ENCODE measurements around the gene MLEC.

The MLEC gene

GRCh38 chr12:120686690-120687577 is at the start of gene MLEC:
MLEC (plus strand) TSS chr12:120687149; CDS start chr12:120687297, 148 bp downstream.
- peak; percentile 97 for DNase-seq (ENCODE audit: low spot score)

- no peak for DNase-seq (ENCODE audit: low spot score)
Observed at GRCh38 chr12:120639771-120640721, 46.9 kb upstream of the MLEC start, which contains the start of gene CABP1. CABP1 (plus strand) TSS chr12:120640626; CDS start chr12:120640686, 60 bp downstream.

- no peak for DNase-seq (ENCODE audit: low spot score)
Observed at GRCh38 chr12:120640861-120641833, 45.8 kb upstream of the MLEC start.

GRCh38 chr12:120642121-120642520 is 44.8 kb upstream of the MLEC start:
- no peak for DNase-seq (ENCODE audit: low spot score)

GRCh38 chr12:120642826-120643225 is 44.1 kb upstream of the MLEC start:
- no peak for DNase-seq (ENCODE audit: low spot score)

- no peak for DNase-seq (ENCODE audit: low spot score)
Observed at GRCh38 chr12:120643574-120643973, 43.4 kb upstream of the MLEC start.

GRCh38 chr12:120646044-120646443 is 40.9 kb upstream of the MLEC start:
- DNase-seq (ENCODE audit: low spot score): no peak

- DNase-seq (ENCODE audit: low spot score): no peak
Observed at GRCh38 chr12:120647375-120647755, 39.6 kb upstream of the MLEC start.

GRCh38 chr12:120649442-120650232 is 37.3 kb upstream of the MLEC start:
- DNase-seq (ENCODE audit: low spot score): no peak

GRCh38 chr12:120650233-120650690 is 36.7 kb upstream of the MLEC start:
- DNase-seq (ENCODE audit: low spot score): no peak

GRCh38 chr12:120651821-120652220 is 35.1 kb upstream of the MLEC start:
- DNase-seq (ENCODE audit: low spot score): no peak

GRCh38 chr12:120652656-120653435 is 34.1 kb upstream of the MLEC start:
- peak; percentile 36 for DNase-seq (ENCODE audit: low spot score)

GRCh38 chr12:120653611-120654010 is 33.3 kb upstream of the MLEC start:
- DNase-seq (ENCODE audit: low spot score): no peak

- DNase-seq (ENCODE audit: low spot score): no peak
Observed at GRCh38 chr12:120654656-120655055, 32.3 kb upstream of the MLEC start.

- no peak for DNase-seq (ENCODE audit: low spot score)
Observed at GRCh38 chr12:120656008-120656407, 30.9 kb upstream of the MLEC start.

- no peak for DNase-seq (ENCODE audit: low spot score)
Observed at GRCh38 chr12:120658286-120659150, 28.4 kb upstream of the MLEC start.

GRCh38 chr12:120659151-120659525 is 27.8 kb upstream of the MLEC start:
- no peak for DNase-seq (ENCODE audit: low spot score)

GRCh38 chr12:120661432-120661831 is 25.5 kb upstream of the MLEC start:
- no peak for DNase-seq (ENCODE audit: low spot score)

GRCh38 chr12:120662879-120663278 is 24.1 kb upstream of the MLEC start:
- no peak for DNase-seq (ENCODE audit: low spot score)
